ENCODE data around the gene KRT1.

Gene KRT1

GRCh38 chr12:52696588-52696987, 16.4 kb upstream of the KRT1 start:
- no peaks in the 10 kb centered on the region for H4K20me1 ChIP-seq (ENCODE audit: insufficient read depth, low read length)
- H3K4me2 ChIP-seq (ENCODE audit: low read depth, low read length) = no peak overlapping the region
- H2AFZ ChIP-seq (ENCODE audit: low read length) = no peak overlapping the region
- H3K79me2 ChIP-seq (ENCODE audit: low read length) = no peaks in the 10 kb centered on the region
- H3K4me1 ChIP-seq (ENCODE audit: low read length) = no peaks in the 10 kb centered on the region
- H3K4me3 ChIP-seq (ENCODE audit: low read length) = no peak overlapping the region
- no peaks in the 10 kb centered on the region for H3K36me3 ChIP-seq (replicated peaks; ENCODE audit: insufficient read depth, low read length)
- no peak overlapping the region for H3K27ac ChIP-seq (ENCODE audit: low read length)
- peaks cover 95% of the 10 kb centered on the region for H3K27me3 ChIP-seq (replicated peaks; ENCODE audit: insufficient read depth, low read length)
- no peaks in the 10 kb centered on the region for H3F3A ChIP-seq (ENCODE audit: insufficient read depth, low read length)
- DNase-seq = no peak
- TF ChIP-seq CTCF (IDR thresholded peaks at IDR 0.05; ENCODE audit: low read length) = no peak
- TF ChIP-seq EZH2 (optimal IDR thresholded peaks at IDR 0.05; ENCODE audit: low read depth, low read length) = no peak
- TF ChIP-seq EZH2phosphoT487 (IDR thresholded peaks at IDR 0.05; ENCODE audit: low read length) = no peak
- no peak overlapping the region for H3K9ac ChIP-seq (ENCODE audit: low read length)
- no peaks in the 10 kb centered on the region for H3K9me2 ChIP-seq (replicated peaks; ENCODE audit: insufficient read depth, low read length)
- H3K9me3 ChIP-seq (replicated peaks; ENCODE audit: insufficient read depth, low read length) = no peaks in the 10 kb centered on the region

- Histone ChIP-seq H4K20me1 (ENCODE audit: insufficient read depth, low read length) (no peaks in the 10 kb centered on the region), H3K36me3 (replicated peaks; ENCODE audit: insufficient read depth, low read length) (no peaks in the 10 kb centered on the region), H3K27ac (ENCODE audit: low read length) (no peak overlapping the region), H3K9ac (ENCODE audit: low read length) (no peak overlapping the region), H3K4me2 (ENCODE audit: low read depth, low read length) (no peak overlapping the region), H3F3A (ENCODE audit: insufficient read depth, low read length) (no peaks in the 10 kb centered on the region), H3K9me3 (replicated peaks; ENCODE audit: insufficient read depth, low read length) (no peaks in the 10 kb centered on the region), H3K9me2 (replicated peaks; ENCODE audit: insufficient read depth, low read length) (no peaks in the 10 kb centered on the region), H3K4me1 (ENCODE audit: low read length) (no peaks in the 10 kb centered on the region), H3K4me3 (ENCODE audit: low read length) (no peak overlapping the region), H3K27me3 (replicated peaks; ENCODE audit: insufficient read depth, low read length) (peaks cover 98% of the 10 kb centered on the region), H3K79me2 (ENCODE audit: low read length) (no peaks in the 10 kb centered on the region), H2AFZ (ENCODE audit: low read length) (no peak overlapping the region)
- TF ChIP-seq EZH2 (optimal IDR thresholded peaks at IDR 0.05; ENCODE audit: low read depth, low read length) (no peak), EZH2phosphoT487 (IDR thresholded peaks at IDR 0.05; ENCODE audit: low read length) (no peak), CTCF (IDR thresholded peaks at IDR 0.05; ENCODE audit: low read length) (no peak)
- no peak for DNase-seq
Measured at GRCh38 chr12:52695039-52695438, 14.8 kb upstream of the KRT1 start.

GRCh38 chr12:52694151-52694550, 13.9 kb upstream of the KRT1 start:
- Histone ChIP-seq H3K27me3 (replicated peaks; ENCODE audit: insufficient read depth, low read length) (peaks cover 95% of the 10 kb centered on the region), H3F3A (ENCODE audit: insufficient read depth, low read length) (no peaks in the 10 kb centered on the region), H2AFZ (ENCODE audit: low read length) (no peak overlapping the region), H3K4me3 (ENCODE audit: low read length) (no peak overlapping the region), H4K20me1 (ENCODE audit: insufficient read depth, low read length) (no peaks in the 10 kb centered on the region), H3K79me2 (ENCODE audit: low read length) (no peaks in the 10 kb centered on the region), H3K27ac (ENCODE audit: low read length) (no peak overlapping the region), H3K9me3 (replicated peaks; ENCODE audit: insufficient read depth, low read length) (no peaks in the 10 kb centered on the region), H3K36me3 (replicated peaks; ENCODE audit: insufficient read depth, low read length) (no peaks in the 10 kb centered on the region), H3K4me1 (ENCODE audit: low read length) (no peaks in the 10 kb centered on the region), H3K4me2 (ENCODE audit: low read depth, low read length) (no peak overlapping the region), H3K9ac (ENCODE audit: low read length) (no peak overlapping the region), H3K9me2 (replicated peaks; ENCODE audit: insufficient read depth, low read length) (no peaks in the 10 kb centered on the region)
- DNase-seq = no peak
- no peak for TF ChIP-seq EZH2phosphoT487 (IDR thresholded peaks at IDR 0.05; ENCODE audit: low read length)
- TF ChIP-seq CTCF (IDR thresholded peaks at IDR 0.05; ENCODE audit: low read length) = no peak
- TF ChIP-seq EZH2 (optimal IDR thresholded peaks at IDR 0.05; ENCODE audit: low read depth, low read length) = no peak
